Mammary epithelial cell (primary cell): ENCODE measurements around the gene PPTC7.

Experiments used
- EZH2 ChIP-seq: IDR thresholded peaks from 2 replicates; pipeline ENCODE4 v1.6.1; 2012; ENCODE audit warnings: low read length, inconsistent platforms, borderline replicate concordance
- TF ChIP-seq, protein P1 (sequence below), 2 donors: IDR thresholded peaks in 1 of 2; conservative IDR thresholded peaks in 1 of 2; 2 replicates each; pipeline ENCODE4 v1.5.1; 2011 to 2012; ENCODE audit warnings: inconsistent platforms in 2 of 2, low read length in 2 of 2, mild to moderate bottlenecking in 2 of 2, control low read depth in 1 of 2, low read depth in 1 of 2; ENCODE audit not compliant: insufficient read depth in 1 of 2; ENCODE audit errors: extremely low read depth in 1 of 2

DNA sequence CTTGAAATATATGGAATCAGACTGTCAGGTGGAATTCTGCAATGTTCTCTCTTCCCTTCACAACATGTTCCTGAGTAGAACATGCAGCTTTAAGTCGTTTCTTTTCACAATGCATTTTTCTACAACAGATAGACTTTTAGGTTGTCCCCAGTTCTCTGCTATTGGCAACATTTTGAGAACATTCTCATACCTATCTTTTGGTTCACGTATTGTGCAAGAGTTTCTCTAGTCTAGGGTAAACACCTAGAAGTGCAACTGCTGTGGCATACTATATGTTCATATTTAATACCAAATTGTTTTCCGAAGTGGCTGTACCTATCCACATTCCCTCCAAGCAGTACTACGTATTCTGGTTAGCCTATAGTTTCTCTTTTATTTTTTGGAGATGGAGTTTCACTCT is 32.1 kb downstream of the PPTC7 start:
- TF ChIP-seq, protein P1, sequence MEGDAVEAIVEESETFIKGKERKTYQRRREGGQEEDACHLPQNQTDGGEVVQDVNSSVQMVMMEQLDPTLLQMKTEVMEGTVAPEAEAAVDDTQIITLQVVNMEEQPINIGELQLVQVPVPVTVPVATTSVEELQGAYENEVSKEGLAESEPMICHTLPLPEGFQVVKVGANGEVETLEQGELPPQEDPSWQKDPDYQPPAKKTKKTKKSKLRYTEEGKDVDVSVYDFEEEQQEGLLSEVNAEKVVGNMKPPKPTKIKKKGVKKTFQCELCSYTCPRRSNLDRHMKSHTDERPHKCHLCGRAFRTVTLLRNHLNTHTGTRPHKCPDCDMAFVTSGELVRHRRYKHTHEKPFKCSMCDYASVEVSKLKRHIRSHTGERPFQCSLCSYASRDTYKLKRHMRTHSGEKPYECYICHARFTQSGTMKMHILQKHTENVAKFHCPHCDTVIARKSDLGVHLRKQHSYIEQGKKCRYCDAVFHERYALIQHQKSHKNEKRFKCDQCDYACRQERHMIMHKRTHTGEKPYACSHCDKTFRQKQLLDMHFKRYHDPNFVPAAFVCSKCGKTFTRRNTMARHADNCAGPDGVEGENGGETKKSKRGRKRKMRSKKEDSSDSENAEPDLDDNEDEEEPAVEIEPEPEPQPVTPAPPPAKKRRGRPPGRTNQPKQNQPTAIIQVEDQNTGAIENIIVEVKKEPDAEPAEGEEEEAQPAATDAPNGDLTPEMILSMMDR (conservative IDR thresholded peaks at IDR 0.05 in 1 of 2, IDR thresholded peaks at IDR 0.05 in 1 of 2; ENCODE audit: extremely low read depth in 1 of 2, insufficient read depth in 1 of 2, low read depth in 1 of 2, low read length in 2 of 2) = no peak
- no peak for TF ChIP-seq EZH2
